Stimulated activated CD8-positive, alpha-beta memory T cell treated with anti-CD3 and anti-CD28 coated beads, Interleukin-7, amount 100 ng/mL, for 24 hours (primary cell): ENCODE results near the gene FRMD4B.

Experiments used
- DNase-seq: peaks from one replicate; pipeline ENCODE4 v3.0.0-alpha.2; 2020; ENCODE audit warnings: low read depth

The FRMD4B gene

GRCh38 chr3:69174871-69175737 is 210.8 kb downstream of the FRMD4B start:
- no peak for DNase-seq

- DNase-seq: no peak
These were observed 211.4 kb downstream of the FRMD4B start for GRCh38 chr3:69174445-69174844.

DNA sequence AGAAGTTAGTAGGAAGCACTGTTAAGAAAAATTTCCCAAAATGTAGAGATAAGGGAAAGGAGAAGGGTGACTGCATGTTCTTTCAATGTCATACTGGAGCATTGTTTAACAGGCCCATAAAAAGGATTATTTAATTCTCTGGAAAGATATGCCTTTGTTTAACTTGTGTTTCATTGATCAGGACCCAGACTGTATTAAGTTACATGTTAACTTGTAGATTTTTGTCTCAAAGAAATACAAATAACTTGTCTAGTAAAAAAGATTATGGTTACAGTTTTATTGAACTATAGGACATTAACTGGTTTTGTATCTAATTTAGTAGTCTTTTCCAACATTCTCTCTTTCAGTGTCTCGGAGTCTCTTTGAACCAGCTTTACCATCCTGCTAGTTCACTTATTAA is 213.8 kb downstream of the FRMD4B start:
- DNase-seq: no peak

DNA sequence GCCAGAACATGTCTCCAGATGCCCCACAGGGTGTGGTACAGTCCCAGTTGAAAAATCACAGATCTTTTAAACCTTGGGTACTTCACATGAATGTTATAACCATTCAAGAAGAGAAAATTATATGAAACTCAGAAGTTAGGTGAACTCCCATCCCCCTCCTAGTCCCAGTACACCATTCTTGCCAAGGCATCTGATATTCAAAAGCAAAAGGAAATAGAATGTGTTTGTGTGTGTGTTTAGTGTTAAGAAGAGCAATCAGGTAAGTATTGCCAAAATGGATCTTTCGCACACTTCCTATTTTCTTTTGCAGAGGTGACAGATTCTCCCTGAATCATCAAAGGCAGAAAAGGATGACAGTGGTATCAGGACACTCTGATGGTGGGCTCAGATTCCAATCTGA is 219.4 kb downstream of the FRMD4B start:
- no peak for DNase-seq

GRCh38 chr3:69165744-69166143 is 220.1 kb downstream of the FRMD4B start:
- DNase-seq: no peak

DNA sequence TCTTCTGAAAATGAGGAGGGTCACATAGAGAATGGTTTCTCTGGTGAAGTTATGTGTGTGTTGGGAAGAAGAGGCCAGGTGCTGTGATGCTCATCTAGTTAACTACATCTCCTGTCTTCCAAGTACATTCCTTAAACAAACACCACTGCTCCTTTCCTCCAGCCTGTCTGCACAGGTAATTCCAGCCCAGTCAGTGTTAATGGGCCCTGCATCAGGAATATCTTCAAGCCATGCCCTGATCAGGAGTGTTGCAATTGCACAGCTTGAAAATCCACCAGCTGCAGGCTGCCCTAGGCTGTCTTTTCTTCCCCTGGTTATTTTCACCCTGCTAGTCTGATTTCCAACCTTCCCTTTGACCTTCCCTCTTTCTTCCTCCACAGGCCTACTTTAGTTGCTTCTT is 221.6 kb downstream of the FRMD4B start:
- DNase-seq: no peak

- no peak for DNase-seq
These were observed 223.4 kb downstream of the FRMD4B start for GRCh38 chr3:69162308-69162980.

- no peak for DNase-seq
These were observed 224.1 kb downstream of the FRMD4B start for GRCh38 chr3:69161587-69162307.

- DNase-seq: no peak
These were observed 225.4 kb downstream of the FRMD4B start for GRCh38 chr3:69160525-69160924.

DNA sequence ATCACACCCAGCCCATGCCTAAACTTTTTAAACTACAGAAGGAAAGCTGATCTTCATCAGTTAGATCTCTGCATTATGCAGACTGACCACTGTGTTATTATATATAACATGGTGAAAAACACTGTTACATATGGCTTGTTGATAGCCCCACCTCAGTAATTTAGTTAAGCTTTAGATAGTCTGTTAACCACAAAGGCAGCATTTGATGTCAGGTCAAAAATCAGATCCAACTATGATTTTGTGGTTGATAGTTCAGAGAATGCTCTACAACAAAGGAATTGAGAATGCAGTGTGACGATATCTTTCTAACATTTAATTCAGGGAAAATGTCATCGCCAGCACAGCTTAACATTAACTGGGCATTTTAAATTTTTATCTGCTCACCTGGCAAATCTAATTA is 225.8 kb downstream of the FRMD4B start:
- DNase-seq: no peak

GRCh38 chr3:69149586-69149985 is 236.3 kb downstream of the FRMD4B start:
- DNase-seq: no peak

GRCh38 chr3:69145688-69146087 is 240.2 kb downstream of the FRMD4B start:
- no peak for DNase-seq

DNA sequence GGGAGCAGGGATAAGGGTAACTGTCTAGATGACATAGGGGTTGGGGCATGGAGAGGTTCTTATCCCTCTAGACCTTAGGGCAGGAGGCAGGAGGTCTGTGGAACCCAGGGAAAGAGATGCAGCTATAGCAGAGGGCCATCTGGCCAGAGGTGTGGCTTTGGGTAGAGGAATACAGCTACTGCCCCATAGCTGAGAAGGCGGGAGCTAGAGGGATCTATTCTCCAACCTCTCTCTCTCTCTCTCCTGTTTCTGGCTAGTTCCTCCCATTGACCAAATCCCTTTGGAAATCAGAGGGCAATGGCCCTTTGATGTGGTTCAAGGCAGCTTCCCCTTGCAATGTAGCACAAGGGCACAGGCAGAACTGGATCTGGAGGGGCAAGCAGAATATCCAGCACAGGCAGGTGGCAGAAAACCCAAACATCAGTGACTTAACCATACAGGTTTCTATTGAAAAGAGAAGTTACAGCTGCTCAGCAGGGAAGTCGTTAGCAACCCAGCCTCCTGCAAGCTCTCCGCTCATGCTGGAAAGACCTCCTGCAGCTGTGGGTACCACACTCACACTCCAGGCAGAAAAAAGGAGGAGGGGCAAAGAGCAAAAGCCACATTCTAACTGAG is 241.2 kb downstream of the FRMD4B start:
- no peak for DNase-seq

DNA sequence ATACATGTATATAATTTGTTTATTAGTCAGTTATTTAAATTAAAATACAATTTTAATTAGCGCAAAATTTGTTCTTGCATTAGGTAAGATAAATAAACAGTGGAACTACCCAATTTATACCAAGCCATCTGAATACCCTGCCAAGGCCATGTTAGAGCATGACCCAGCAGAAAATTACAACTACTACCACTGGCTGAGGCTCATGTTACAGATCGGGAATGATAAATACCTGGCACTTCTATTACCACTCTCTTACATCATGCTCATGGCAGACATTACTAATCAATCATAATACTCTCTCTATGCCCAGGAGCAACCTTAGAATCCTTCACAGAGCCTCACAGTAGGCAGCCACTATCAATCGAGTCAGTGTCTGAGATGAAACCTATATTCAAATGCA is 242.3 kb downstream of the FRMD4B start:
- no peak for DNase-seq

DNA sequence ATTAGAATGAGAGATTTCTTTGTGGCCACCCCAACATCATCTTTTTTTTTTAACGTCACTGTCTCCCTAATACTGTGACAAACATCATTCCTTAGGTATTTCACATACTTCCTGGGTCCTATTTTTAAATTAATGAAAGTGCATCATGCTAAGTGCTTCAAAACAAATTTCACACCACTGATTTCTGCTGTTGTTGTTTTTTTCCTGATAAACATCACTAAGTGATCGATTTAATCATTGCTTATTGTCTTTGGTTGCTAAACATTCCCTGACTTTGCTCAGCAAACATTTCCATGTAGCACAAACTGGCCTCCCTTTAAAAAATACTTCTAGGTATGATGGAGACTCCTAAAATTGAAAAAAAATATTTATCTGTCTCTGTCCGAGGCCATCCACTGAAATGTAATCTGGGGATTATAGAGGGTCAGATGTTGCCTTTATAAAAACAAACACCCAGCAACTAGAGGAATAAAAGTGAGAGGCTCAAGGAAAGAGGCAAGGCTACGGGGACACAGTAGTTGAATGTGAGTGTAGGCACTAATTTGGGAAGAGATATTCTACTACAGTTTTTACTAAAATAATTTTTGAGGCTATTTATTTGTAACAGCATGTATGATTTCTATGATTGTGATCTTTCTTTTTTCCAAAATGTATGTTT is 243.0 kb downstream of the FRMD4B start:
- no peak for DNase-seq

DNA sequence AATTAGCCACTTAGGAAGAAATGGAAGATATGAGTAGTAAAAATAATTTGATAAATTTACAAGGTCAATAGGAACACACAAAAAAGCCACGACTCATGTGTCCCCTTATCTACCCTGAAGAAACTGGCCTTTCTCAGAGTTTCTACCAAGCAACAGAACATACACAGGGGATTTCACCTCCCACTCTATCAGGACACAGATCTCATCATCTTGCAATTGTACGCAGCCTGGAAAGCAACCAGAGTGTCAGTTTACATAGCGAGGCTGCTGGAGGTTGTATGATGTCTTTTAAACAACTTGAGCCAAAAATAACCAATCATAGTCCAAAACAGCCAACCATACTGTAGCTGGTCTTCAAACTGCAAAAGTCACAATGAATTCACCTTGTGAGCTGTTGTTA is 243.8 kb downstream of the FRMD4B start:
- no peak for DNase-seq

GRCh38 chr3:69141313-69141712 is 244.6 kb downstream of the FRMD4B start:
- DNase-seq: no peak

- DNase-seq: no peak
These were observed 248.5 kb downstream of the FRMD4B start for GRCh38 chr3:69137412-69137811.

DNA sequence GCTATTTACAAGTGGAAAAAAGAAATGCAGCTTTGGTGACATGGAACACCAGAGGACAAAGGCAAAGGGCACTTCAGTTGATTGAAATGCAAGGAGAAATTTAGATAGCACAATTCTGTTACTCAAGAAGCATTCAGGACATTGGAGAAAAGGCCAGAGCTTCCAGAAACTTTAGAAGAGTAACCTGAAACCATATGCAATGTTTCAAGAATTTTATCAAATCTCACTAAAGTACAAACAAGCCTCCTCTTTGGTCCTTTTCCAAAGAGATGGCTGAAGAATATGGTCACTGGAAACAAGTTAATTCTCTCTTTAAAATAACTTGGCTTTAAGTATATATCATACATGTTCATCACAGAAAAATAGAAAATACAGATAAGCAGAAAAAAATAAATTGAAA is 248.9 kb downstream of the FRMD4B start:
- no peak for DNase-seq

- DNase-seq: no peak
These were observed 255.2 kb downstream of the FRMD4B start for GRCh38 chr3:69130689-69131088.

GRCh38 chr3:69129531-69129930 is 256.4 kb downstream of the FRMD4B start:
- DNase-seq: no peak

- DNase-seq: no peak
These were observed 257.4 kb downstream of the FRMD4B start for GRCh38 chr3:69128509-69128908.
